ENCODE results near the gene BIRC3.
"Not testable (repeated sequence)": the region's sequence is repeated elsewhere in the genome, so short reads cannot be mapped to it uniquely, and the experiment has no call there.

BIRC3 gene

DNA sequence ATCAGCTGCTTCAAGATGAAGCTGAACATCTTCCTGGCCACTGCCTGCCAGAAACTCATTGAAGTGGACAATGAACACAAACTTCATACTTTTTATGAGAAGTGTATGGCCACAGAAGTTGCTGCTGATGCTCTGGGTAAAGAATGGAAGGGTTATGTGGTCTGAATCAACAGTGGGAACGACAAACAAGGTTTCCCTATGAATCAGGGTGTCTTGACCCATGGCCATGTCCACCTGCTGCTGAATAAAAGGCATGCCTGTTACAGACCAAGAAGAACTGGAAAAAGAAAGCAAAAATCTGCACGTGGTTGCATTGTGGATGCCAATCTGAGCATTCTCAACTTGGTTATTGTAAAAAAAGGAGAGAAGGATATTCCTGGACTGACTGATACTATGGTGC, 22.2 kb upstream of the BIRC3 start:
- DNase-seq (ENCODE audit: low read depth in 2 of 2): no peak

DNA sequence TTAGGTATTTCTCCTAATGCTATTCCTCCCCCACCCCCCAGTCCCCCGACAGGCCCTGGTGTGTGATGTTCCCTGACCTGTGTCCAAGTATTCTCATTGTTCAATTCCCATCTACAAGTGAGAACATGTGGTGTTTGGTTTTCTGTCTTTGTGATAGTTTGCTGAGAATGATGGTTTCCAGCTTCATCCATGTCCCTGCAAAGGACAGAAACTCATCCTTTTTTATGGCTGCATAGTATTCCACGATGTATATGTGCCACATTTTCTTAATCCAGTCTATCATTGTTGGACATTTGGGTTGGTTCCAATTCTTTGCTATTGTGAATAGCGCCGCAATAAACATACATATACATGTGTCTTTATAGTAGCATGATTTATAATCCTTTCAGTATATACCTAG, 20.5 kb upstream of the BIRC3 start:
- not testable (repeated sequence) for DNase-seq (ENCODE audit: low read depth in 2 of 2)

DNA sequence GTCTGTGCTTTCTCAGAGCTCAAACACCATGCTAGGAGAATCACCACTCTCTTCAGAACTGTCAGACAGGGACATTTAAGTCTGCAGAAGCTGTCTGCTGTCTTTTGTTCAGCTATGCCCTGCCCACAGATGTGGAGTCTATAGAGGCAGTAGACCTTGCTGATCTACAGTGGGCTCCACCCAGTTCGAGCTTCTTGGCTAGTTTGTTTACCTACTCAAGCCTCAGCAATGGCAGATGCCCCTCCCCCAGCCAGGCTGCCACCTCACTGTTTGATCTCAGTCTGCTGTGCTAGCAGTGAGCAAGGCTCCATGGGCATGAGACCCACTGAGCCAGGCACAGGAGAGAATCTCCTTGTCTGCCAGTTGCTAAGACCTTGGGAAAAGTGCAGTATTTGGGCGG, 16.4 kb upstream of the BIRC3 start:
- DNase-seq (ENCODE audit: low read depth in 2 of 2): not testable (repeated sequence)

DNA sequence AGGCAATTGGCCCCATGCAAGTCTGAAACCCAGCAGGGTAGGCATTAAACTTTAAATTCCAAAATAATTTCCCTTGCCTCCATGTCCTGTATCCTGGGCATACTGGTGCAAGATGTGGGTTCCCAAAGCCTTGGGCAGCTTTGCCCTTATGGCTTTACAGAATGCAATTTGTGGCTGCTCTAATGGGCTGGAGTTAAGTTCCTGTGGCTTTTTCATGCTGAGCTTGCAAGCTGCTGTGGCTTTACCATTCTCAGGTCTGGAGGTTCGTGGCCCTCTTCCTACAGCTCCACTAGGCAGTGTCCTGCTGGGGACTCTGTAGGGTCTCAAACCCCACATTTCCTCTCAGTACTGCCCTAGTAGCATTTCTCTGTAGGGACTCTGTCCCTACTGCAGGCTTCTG, 15.0 kb upstream of the BIRC3 start:
- no peak for DNase-seq (ENCODE audit: low read depth in 2 of 2)

DNA sequence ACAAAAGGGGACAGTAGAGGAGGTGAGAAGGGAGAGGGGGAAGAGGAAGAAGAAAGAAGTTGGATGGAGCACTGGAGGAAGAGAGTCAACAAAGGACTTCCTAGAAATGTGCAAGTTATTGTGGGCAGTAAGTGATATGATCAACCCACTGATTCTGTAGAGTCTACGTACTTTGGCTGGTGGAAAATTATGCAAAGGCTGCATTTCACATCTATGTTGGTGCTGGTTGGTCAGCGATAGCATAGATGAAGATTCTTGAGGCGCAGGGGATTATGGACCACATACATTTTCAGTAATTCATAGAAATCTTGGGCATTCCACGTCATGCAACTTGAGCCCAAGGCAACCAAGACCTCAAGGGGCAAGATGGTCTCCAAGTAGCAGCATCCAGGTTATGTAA, 12.6 kb upstream of the BIRC3 start:
- DNase-seq (ENCODE audit: low read depth in 2 of 2): no peak

DNA sequence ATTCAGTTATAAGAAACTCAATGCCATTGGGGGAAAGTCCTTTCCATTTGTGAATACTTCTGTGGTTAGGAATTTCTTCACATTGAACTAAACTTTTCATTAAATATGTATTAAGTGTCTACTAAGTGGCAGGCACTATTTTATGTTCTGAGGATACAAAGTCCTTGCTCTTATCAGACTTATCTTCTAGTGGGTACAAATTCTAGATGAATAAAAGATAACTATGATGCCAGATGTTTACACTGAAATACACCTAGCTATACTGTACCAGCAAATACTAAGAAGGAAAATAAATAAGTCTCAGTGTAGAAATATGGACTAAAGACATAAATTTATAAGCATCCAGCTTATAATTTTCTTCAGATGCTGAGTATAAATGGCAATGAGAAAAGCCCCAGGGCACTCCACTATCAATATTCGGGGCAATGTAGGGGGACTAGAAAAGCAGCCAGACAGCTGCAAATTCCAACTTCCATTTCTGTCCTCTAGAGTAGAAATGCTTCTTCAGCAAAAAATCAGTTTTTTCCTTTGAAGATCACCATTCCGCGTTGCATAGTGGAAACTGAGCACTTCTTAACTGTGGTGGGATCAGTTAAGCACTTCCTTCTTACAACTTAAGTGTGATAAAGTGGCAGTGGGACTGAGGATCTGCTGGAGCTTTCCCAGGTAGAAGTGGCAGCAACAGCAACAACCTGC, 11.8 kb upstream of the BIRC3 start:
- no peak for DNase-seq (ENCODE audit: low read depth in 2 of 2)

DNA sequence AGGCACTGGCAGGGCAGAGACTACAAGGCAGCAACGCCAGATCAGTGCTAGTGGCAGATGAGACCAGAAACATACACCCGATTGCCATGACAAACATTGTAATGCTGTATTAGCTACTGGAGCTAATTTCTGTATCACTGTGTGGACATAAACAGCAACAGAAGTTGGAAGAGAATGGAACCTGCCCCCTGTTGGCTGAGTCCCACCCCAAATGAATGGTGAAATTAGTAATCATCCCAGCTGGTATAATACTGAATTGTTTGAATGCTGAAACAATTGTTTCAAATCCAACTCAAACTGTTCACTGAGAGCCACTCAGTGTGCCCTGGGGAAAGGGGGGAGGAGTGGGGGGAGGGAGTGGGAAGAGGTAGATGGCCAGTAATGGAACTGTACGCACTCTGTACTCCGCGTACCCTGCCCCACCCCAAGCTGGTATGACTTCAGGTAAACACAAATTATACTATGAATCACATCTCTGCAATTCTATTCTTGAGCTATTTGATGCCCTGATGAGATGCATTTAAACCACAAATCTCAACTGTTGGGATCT, 11.2 kb upstream of the BIRC3 start:
- no peak for DNase-seq (ENCODE audit: low read depth in 2 of 2)

DNA sequence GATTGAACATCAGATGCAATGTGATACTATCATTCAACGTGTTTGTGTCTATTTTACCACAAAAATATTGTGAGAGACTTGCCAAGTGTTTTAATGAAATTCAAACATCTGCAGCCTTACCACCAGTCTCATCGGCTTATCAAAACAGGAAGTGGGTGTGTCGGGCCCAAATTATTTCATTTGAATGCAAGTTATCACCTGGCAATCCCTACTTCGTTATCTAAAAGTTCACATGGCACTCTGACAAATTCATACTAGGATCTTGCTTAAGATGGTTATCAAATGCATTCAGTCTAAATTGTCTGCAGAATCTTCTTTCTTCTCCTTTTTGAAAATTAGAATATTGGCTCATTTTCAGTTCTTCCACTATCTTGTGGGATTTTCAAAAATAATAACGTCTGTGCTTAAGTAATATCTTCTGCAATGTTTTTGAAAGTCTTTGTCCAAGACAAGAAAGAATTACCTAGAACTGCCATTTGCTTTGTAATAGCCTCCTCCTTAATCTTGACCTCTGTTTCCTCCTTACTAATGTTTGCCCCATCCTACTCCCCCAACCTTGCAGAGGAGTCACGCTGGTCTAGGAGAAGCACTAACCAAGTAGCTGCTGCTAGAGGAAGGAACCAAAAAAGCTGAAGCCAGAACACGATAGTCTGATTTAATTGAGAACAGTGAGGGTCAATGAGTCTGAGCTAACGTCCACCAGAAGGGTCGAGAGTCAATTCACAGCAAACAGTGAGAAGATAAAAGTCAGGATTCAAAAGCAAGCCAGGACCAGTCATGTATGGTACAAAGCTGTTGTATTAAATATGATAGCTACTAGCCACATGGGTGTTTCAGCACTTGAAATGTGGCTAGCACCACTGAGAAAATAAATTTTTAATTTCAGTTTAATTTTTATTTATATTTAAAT, 10.2 kb upstream of the BIRC3 start:
- DNase-seq (ENCODE audit: low read depth in 2 of 2): no peak

DNA sequence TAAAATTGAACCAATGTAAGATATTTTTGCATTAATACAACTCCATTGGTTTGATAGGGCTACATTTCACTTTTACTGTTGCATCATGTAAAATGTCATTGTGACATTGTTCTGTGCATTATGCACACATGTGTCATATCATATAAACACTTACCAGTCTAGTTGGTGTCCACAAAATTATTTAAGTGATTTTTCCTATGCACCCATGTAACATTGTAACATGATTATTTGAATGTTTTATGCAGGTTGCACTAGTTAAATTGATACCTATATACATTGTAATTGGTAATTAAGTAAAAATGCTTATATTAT, 9.6 kb upstream of the BIRC3 start:
- DNase-seq (ENCODE audit: low read depth in 2 of 2): no peak

DNA sequence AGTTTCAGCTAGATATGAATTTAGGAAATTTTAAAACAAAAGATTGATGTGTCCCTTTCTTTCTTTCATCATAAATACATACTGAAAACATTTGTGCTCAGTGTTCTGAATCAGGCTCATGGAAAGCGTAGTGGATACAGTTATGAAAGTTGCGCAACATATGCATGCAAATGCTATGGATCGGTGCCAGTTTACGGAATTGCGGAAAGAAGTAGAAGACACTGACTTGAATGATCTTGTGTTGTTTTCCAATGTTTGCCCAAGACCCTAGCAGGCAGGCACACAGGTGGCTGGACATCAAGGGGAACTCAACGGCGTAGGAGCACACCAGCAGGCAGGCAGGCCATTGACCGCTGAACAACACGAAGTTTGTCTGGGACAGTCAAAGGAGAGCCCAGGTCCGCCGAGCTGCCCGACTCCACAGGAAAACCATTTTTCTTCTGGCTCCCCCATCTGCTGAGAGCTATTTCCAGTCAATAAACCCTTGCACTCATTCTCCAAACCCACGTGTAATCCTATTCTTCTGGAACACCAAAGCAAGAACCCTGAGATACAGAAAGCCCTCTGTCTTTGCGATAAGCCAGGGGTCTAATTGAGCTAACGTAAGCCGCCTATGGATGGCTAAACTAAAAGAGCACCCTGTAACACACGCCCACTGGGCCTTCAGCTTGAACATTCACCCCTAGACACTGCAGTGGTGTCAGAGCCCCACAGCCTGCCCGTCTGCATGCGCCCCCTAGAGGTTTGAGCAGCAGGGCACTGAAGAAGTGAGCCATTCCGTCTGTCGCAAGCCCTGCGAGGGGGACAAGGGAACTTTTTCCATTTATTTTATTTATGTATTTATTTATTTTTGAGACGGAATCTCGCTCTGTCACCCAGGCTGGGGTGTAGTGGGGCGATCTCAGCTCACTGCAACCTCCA, 7.4 kb upstream of the BIRC3 start:
- no peak for DNase-seq (ENCODE audit: low read depth in 2 of 2)

DNA sequence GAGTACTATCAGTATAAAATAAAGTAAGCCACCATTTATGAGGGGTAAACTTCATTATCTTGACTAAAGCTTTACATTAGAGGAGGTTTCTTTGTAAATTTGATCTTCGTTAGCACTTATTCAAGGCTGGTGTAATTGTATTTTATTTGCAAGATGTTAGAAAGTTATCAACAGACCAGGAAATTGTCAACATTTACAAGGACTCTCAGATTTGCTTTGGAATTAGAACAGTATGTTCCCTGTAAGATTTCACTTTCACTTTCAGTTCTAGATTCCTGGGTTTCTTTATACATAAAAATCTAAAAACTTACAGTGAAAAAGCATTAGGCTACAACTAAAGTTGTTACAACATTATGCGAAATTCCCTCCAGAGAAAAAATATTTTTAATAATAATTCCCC, 4.6 kb upstream of the BIRC3 start:
- no peak for DNase-seq (ENCODE audit: low read depth in 2 of 2)

DNA sequence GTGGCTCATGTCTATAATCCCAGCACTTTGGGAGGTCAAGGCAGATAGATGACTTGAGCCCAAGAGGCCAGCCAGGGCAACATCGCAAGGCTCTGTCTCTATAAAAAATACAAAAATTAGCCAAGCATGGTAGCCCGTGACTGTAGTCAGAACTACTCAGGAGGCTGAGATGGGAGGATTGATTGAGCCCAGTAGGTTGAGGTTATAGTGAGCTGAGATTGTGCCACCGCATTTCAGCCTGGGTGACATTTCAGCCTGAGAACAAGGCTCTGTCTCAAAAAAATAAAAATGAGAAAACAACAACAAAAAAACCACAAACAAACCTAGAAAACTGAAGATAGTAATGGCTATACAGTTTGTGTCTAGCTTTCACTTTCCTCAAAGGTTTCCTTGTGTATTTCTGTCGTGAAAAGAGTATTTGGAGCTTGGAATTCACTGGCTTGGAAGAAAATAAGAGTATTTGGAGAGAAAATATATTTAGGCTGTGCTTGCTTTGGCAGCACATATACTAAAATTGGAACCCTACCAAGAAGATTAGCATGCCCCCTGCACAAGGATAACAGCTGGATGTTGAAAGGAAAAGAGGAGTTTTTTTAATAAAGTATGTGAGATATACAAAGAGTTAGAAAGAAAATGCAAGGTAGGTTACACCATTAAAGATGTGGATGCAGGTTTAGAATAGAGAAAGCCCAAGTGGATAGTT, 3.9 kb upstream of the BIRC3 start:
- no peak for DNase-seq (ENCODE audit: low read depth in 2 of 2)

DNA sequence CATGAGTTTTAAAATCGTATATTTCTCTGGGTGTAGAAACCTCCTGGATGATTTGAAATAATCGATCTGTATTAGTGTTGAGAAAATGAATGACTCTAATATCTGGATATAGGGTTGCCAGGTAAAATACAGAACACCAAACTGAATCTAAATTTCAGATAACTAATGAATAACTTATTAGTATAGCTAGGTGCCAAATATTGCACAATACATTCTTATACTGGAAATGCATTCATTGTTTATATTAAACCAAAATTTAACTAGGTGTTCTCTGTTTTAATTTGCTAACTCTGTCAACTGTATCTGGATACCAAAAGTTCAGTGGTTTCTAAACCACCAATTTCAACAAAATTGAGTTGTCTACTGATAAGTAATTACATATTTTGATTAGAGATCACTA, 2.5 kb upstream of the BIRC3 start:
- DNase-seq (ENCODE audit: low read depth in 2 of 2): no peak

DNA sequence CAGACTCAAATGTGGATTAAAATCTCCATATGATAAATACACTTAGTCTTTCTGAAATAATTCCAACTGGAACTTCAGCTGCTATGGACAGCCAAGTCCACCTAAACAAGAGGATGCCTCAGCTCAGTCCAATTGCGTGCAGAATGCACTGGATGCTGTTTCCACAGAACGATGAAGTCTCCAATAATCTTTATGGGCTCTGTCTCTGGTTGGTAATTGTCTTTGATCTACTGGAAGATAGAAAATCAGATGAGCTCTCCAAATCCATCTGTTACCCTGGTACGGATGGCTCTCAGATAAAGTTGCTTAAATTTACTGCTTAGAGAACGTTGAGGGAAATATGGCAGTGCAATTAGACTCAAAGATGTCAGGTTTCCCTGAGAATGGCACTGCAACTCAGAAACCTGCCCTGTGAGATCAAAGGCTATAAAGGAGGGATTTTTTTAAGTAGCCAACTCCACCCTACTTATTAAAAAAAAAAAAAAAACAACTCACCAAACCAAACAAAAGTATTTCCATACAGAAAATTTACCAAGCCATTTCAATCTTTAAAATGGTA, 859 bp upstream of the BIRC3 start:
- no peak for DNase-seq (ENCODE audit: low read depth in 2 of 2)

DNA sequence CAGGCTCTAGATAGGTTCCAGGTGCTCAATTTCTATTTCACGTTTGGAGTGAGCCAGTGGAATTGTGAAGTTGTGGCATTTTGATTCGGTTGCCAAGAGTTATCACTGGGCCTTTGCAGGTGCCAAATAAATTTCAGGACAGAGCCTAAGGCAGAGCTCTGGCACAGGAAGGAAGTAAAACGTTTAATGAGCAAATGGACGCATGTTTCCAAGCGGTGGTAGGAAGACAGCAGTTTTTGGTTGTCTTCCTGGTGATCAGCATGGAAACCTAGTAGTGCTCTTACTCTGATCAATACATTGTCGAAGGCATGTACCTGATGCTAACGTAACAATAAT, 452 bp downstream of the BIRC3 start:
- DNase-seq (ENCODE audit: low read depth in 2 of 2): no peak

DNA sequence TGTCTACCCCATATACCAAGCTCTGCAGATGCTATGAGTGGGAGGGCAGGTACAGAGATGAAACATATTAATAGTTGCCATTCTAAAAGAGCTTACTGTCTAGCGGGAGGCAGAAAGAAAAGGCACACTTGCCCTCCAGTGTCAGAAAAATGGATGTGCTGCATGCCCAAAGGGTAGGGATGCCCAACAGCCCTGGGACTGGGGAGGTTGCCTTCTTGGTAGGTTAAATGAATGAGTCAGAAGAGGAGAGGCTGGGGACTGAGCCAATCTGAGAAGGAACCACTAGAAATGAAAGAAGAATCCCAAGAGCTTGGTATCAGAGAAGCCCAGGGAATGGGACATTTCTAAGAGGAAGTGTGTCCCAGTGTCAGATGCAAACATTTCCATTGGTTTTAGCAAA, 1.2 kb downstream of the BIRC3 start:
- DNase-seq (ENCODE audit: low read depth in 2 of 2): peak in 1 of 2 donors; percentile 35

DNA sequence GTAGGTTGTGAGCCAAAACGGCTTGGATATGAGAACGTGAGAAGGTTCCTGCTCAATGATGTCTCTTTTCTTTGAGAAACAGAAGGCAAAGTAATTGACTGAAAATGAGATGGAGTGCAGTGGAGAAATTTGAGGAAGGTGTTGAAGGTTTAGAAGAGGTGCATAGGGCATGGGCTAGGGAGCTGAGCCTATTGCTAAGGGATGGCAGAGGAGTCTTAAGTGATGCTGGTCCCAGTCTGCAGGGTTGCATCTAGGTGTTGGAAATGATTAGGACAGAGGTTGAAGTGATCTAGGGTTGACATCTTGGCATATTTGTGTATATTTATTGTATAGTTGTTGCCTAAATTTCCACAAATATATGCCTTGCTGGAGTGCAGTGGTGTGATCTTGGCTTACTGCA, 2.3 kb downstream of the BIRC3 start:
- no peak for DNase-seq (ENCODE audit: low read depth in 2 of 2)

DNA sequence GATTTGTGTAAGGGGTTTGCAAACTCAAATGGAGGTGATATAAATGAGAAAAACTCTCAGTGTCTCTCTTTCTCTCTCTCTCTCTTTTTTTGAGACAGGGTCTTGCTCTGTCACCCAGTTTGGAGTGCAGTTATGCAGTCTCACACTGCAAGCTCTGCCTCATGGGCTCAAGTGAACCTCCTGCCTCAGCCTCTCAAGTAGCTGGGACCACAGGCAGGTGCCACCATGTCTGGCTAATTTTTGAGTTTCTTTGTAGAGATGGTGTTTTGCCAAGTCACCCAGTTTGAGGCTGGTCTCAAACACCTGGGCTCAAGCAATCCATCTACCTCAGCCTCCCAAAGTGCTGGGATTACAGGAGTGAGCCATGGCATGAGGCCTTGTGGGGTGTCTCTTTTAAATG, 2.9 kb downstream of the BIRC3 start:
- DNase-seq (ENCODE audit: low read depth in 2 of 2): no peak

DNA sequence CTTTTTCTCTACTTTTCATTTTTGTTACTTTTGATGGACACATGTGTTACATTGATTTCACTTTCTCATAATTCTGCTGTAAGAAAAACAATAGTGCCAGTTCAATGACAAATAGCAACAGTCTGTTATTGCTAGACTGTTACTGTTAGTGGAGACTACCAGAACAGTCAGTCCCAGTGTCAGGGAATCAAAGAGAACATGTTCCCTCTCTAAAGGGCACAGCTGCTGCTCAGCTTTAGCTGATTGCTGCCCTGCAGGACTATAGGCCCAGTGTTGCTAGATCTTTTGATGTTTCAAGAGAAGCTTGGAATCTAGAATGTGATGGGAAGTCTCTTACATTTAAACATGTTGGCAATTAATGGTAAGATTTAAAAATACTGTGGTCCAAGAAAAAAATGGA, 3.4 kb downstream of the BIRC3 start:
- no peak for DNase-seq (ENCODE audit: low read depth in 2 of 2)

DNA sequence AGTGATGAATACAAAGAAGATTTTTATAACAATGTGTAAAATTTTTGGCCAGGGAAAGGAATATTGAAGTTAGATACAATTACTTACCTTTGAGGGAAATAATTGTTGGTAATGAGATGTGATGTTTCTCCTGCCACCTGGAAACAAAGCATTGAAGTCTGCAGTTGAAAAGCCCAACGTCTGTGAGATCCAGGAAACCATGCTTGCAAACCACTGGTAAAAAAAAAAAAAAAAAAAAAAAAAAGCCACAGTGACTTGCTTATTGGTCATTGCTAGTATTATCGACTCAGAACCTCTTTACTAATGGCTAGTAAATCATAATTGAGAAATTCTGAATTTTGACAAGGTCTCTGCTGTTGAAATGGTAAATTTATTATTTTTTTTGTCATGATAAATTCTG, 5.3 kb downstream of the BIRC3 start:
- no peak for DNase-seq (ENCODE audit: low read depth in 2 of 2)

DNA sequence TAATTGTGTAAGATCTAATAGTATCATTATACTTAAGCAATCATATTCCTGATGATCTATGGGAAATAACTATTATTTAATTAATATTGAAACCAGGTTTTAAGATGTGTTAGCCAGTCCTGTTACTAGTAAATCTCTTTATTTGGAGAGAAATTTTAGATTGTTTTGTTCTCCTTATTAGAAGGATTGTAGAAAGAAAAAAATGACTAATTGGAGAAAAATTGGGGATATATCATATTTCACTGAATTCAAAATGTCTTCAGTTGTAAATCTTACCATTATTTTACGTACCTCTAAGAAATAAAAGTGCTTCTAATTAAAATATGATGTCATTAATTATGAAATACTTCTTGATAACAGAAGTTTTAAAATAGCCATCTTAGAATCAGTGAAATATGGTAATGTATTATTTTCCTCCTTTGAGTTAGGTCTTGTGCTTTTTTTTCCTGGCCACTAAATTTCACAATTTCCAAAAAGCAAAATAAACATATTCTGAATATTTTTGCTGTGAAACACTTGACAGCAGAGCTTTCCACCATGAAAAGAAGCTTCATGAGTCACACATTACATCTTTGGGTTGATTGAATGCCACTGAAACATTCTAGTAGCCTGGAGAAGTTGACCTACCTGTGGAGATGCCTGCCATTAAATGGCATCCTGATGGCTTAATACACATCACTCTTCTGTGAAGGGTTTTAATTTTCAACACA, 6.4 kb downstream of the BIRC3 start:
- no peak for DNase-seq (ENCODE audit: low read depth in 2 of 2)
